Tibial nerve (tissue), 4 donors: ENCODE data around the gene GNAZ. TPM values are rescaled to one million over a fixed set of nuclear protein-coding genes. Genes with fewer than 3 reads are reported as not detected.

Experiments used
- DNase-seq, 2 donors: peaks; one replicate each; pipeline ENCODE4 v3.0.0-alpha.2; 2019; ENCODE audit warnings: low spot score in 2 of 2
- H3K27ac ChIP-seq, 4 donors: fragments of 200-600 bp; sonication (generic) in 3 of 4; one replicate each; pipeline ENCODE4 v1.5.1; 2017 to 2019; ENCODE audit warnings: mild to moderate bottlenecking in 1 of 4
- H3K27me3 ChIP-seq, 2 donors: fragments of 200-600 bp; sonication (generic) in 1 of 2; one replicate each; pipeline versions ENCODE4 v1.5.1 to v1.6.0; 2017 to 2019
- H3K36me3 ChIP-seq, 3 donors: fragments of 200-600 bp; sonication (generic); one replicate each; pipeline ENCODE4 v1.5.1; 2018 to 2019
- H3K4me1 ChIP-seq, 4 donors: fragments of 200-600 bp; sonication (generic) in 3 of 4; one replicate each; pipeline ENCODE4 v1.5.1; 2017 to 2019
- H3K4me3 ChIP-seq, 4 donors: fragments of 200-600 bp; sonication (generic) in 3 of 4; one replicate each; pipeline ENCODE4 v1.5.1; 2017 to 2019; ENCODE audit warnings: mild to moderate bottlenecking in 1 of 4, moderate library complexity in 1 of 4
- H3K9me3 ChIP-seq, 4 donors: fragments of 200-600 bp; sonication (generic) in 3 of 4; one replicate each; pipeline ENCODE4 v1.5.1; 2017 to 2019
- EP300 ChIP-seq, 2 donors: sonication (generic); formaldehyde crosslinking; IDR thresholded peaks; one replicate each; pipeline ENCODE4 v1.6.1; 2017; ENCODE audit warnings: antibody characterized with exemption in 2 of 2, mild to moderate bottlenecking in 1 of 2
- POLR2A ChIP-seq, 2 donors: fragments of 450-650 bp; IDR thresholded peaks; one replicate each; pipeline ENCODE4 v1.6.1; 2017; ENCODE audit warnings: antibody characterized with exemption in 2 of 2, mild to moderate bottlenecking in 2 of 2, moderate library complexity in 2 of 2
- WGBS, 2 donors: methylation state at CpG; one replicate each; pipeline ENCODE4 v1.1.5; 2018; 5-methylcytosine and 5-hydroxymethylcytosine counted together
- total RNA-seq, 4 donors: library from RNA; depleted of rRNA; stranded (reverse); fragments of >200 nt; gene quantifications; one replicate each; pipeline ENCODE4 v1.1.0, GENCODE V29; 2016
- TF ChIP-seq, protein P1 (sequence below), 5 experiments: fragments of 200-600 bp in 3 of 5; fragments of 450-650 bp in 2 of 5; sonication (generic) in 3 of 5; IDR thresholded peaks; one replicate each; pipeline ENCODE4 v1.5.1; 2016 to 2019; ENCODE audit warnings: antibody characterized with exemption in 5 of 5, mild to moderate bottlenecking in 3 of 5, moderate library complexity in 2 of 5

The GNAZ gene
- total RNA-seq, 4 donors from 2014 or later, result 14.1 to 20.1 (median 18.0) TPM

DNA sequence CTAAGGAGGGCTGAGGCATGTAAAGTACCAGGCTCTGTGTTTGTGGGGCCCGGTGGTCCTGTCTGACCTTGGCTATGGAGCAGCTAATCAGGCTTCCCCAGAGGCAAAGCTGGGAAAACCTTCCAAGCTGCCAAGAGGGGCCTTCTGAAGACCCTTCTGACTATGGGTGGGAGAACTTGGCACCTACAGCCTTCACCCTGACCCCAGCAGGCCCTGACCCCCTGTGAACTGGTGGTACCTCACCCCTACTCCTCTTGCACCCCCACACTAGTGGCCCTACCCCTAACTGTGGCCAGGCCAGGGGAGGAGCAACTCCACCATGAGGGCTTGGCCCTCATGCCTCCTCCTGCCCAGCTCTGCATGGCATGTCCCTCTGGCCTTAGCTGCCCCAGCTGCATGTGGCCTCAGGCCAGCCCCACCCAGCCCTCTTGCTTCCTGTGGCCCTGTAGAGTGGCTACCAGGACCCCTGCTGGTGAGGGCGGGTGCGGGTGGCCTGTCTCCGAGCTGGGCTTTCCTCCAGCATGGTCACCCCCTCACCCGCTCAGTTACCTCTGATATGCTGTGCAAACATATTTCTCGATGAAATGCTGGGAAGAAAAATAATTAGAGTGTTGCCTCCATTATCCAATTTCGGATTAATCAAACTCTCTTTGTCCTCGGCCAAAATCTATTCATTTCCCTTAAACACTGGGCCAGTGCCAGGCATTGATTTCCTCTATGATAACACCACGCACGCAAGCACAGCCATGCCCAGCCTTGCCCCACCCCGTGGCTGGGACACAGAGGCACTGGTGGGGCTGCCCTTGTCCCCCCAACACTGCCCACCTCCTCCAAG lies 7.5 kb downstream of the GNAZ start:
- no peaks in the 10 kb centered on the region for H3K27me3 ChIP-seq
- H3K9me3 ChIP-seq, result no peaks in the 10 kb centered on the region
- H3K36me3 ChIP-seq, result no peaks in the 10 kb centered on the region
- 61 to 62% methylated on average over 9 to 11 of the region's 11 CpGs for WGBS, 2 donors
- H3K4me3 ChIP-seq, result no peak overlapping the region
- peaks cover 0 to 4% (median 0%) of the 10 kb centered on the region in 4 donors for H3K4me1 ChIP-seq
- no peak overlapping the region for H3K27ac ChIP-seq
- no peak for TF ChIP-seq POLR2A (IDR thresholded peaks at IDR 0.05)
- no peak for TF ChIP-seq EP300 (IDR thresholded peaks at IDR 0.05)
- TF ChIP-seq, protein P1, sequence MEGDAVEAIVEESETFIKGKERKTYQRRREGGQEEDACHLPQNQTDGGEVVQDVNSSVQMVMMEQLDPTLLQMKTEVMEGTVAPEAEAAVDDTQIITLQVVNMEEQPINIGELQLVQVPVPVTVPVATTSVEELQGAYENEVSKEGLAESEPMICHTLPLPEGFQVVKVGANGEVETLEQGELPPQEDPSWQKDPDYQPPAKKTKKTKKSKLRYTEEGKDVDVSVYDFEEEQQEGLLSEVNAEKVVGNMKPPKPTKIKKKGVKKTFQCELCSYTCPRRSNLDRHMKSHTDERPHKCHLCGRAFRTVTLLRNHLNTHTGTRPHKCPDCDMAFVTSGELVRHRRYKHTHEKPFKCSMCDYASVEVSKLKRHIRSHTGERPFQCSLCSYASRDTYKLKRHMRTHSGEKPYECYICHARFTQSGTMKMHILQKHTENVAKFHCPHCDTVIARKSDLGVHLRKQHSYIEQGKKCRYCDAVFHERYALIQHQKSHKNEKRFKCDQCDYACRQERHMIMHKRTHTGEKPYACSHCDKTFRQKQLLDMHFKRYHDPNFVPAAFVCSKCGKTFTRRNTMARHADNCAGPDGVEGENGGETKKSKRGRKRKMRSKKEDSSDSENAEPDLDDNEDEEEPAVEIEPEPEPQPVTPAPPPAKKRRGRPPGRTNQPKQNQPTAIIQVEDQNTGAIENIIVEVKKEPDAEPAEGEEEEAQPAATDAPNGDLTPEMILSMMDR (IDR thresholded peaks at IDR 0.05), result no peak
- DNase-seq, result no peak

DNA sequence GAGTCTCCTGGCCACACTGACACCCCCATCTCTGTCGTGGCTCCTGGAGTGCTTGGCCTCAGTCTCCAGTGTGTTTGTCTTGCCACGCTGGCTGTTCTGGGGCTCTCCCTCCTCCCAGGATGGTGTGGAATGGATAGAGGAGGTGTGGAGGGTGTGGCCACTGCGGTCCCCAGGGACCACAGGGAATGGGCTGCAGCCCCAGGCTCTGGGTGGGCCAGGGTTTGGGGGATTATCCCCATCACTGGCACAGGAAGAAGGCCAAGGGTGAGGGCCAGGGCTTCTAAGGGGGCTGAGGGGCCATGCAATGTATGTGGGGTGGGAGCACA lies 8.1 kb downstream of the GNAZ start:
- 80 to 89% methylated on average over 3 of the region's 3 CpGs for WGBS, 2 donors
- H3K4me1 ChIP-seq, result peaks cover 0 to 4% (median 0%) of the 10 kb centered on the region in 4 donors
- DNase-seq, result no peak
- no peak overlapping the region for H3K4me3 ChIP-seq
- H3K36me3 ChIP-seq, result no peaks in the 10 kb centered on the region
- TF ChIP-seq EP300 (IDR thresholded peaks at IDR 0.05), result no peak
- no peak for TF ChIP-seq POLR2A (IDR thresholded peaks at IDR 0.05)
- TF ChIP-seq, protein P1 (IDR thresholded peaks at IDR 0.05), result no peak
- no peaks in the 10 kb centered on the region for H3K9me3 ChIP-seq
- no peak overlapping the region for H3K27ac ChIP-seq
- H3K27me3 ChIP-seq, result no peaks in the 10 kb centered on the region

DNA sequence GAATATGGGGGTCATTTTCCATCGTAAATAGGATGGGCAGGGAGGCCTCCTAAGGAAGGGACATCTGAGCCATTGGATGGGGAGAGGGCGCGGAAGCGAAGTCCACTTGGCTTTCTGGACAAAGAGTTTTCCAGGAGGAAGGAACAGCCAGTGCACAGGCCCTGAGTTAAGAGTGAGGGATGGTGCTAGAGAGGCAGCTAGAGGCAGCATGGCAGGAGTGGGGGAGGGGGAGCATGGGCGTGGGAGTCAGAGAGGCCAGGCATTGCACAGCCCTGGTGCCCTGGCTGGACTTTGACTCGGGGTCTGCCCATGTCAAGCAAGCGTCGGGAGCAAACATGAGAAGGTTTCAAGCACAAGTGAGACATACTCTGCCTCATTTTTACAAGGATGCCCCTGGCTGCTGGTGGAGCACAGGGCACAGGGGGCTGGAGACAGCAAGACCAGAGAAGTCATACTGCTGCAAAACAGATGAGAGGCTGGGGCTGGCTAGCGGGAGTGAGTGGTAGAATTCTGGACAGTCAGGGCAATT lies 9.0 kb downstream of the GNAZ start:
- Histone ChIP-seq H3K4me3 (no peak overlapping the region), H3K27me3 (no peaks in the 10 kb centered on the region), H3K27ac (no peak overlapping the region), H3K36me3 (no peaks in the 10 kb centered on the region), H3K9me3 (no peaks in the 10 kb centered on the region), H3K4me1 (peaks cover 0 to 4% (median 0%) of the 10 kb centered on the region in 4 donors)
- TF ChIP-seq POLR2A (IDR thresholded peaks at IDR 0.05) (no peak), EP300 (IDR thresholded peaks at IDR 0.05) (no peak)
- TF ChIP-seq, protein P1 (IDR thresholded peaks at IDR 0.05), result no peak
- WGBS, 2 donors, result 84% methylated on average over 9 of the region's 9 CpGs
- DNase-seq, result no peak

DNA sequence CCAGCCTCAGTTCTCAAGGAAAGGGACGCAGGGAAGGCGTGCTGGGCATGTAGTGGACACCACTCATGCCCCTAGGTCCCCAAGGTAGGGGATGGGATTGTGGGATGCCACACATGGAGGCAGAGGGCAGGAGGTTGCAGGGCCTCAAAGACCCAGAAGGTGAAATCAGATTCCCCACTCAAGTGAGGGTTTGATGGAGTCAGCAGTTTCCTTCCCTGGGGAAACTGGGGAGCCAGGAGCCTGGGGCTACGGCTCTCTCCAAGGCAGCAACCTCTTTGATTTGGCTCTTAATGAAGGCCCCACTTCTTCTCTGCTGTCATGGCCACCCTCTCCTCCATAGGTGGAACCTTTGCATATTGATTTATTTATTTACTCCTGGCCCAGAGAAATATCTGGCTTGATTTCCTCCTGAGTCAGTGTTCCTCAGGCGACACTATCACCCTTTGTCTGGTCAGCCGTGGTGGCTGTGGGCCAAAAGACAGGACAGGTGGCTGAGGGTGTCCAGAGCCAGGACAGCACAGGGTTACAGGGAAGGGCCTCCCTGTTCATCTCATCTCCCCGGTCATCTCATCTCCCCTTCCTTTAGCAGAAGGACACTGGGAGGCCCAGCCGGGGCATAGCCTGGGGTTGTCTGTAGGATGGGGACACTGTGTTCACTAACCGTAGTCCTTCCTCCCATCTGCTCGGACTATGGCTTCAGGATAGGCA lies 9.6 kb downstream of the GNAZ start:
- Histone ChIP-seq H3K27ac (no peak overlapping the region), H3K4me3 (no peak overlapping the region), H3K36me3 (no peaks in the 10 kb centered on the region), H3K27me3 (no peaks in the 10 kb centered on the region), H3K4me1 (peaks cover 0 to 4% (median 0%) of the 10 kb centered on the region in 4 donors), H3K9me3 (no peaks in the 10 kb centered on the region)
- TF ChIP-seq, protein P1 (IDR thresholded peaks at IDR 0.05), result no peak
- TF ChIP-seq POLR2A (IDR thresholded peaks at IDR 0.05), result no peak
- TF ChIP-seq EP300 (IDR thresholded peaks at IDR 0.05), result no peak
- no peak for DNase-seq
- 84 to 91% methylated on average over 9 of the region's 9 CpGs for WGBS, 2 donors
